GM12892 (cell line): ENCODE data around the gene EHBP1.

ENCODE experiments used
- POLR2A ChIP-seq: IDR thresholded peaks from 2 replicates; pipeline ENCODE4 v1.6.1; 2011; ENCODE audit warnings: low read depth, low read length, control low read depth
- POLR2AphosphoS5 ChIP-seq: IDR thresholded peaks from 2 replicates; pipeline ENCODE4 v1.6.1; 2011; ENCODE audit warnings: low read depth, low read length, control low read depth
- TAF1 ChIP-seq: IDR thresholded peaks from 2 replicates; pipeline ENCODE4 v1.6.1; 2011; ENCODE audit warnings: low read depth, mild to moderate bottlenecking, control low read depth, low read length, borderline replicate concordance

DNA sequence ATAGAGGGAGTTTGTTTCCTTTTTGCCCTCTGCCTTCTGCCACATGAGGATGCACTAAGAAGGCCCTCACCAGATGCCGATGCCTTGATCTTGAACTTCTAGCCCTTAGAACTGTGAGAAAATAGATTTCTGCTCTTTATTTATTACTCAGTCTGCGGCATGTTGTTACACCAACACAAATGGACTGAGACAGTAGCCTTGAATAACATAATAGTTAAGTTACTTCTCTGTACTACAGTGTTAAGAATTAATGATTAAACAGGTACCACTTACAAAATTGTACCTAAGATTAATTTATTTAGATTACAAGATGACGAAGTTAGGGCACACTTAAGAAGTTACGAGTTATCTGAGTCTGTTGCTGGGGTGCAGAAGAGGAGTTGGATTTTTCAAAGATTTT lies 42.4 kb downstream of the EHBP1 start:
- TF ChIP-seq POLR2AphosphoS5 (no peak), POLR2A (no peak), TAF1 (no peak)
